Activated CD8-positive, alpha-beta memory T cell treated with anti-CD3 and anti-CD28 coated beads for 1 hour (primary cell): ENCODE results near the gene MCM9.

Experiments used
- DNase-seq, 2 donors: peaks; one replicate each; pipeline ENCODE4 v3.0.0-alpha.2; 2020; ENCODE audit warnings: low read depth in 1 of 2; ENCODE audit errors: extremely low read depth in 1 of 2

MCM9 gene

GRCh38 chr6:118933855-118934460, 1.0 kb downstream of the MCM9 start:
- DNase-seq, result no peak

DNA sequence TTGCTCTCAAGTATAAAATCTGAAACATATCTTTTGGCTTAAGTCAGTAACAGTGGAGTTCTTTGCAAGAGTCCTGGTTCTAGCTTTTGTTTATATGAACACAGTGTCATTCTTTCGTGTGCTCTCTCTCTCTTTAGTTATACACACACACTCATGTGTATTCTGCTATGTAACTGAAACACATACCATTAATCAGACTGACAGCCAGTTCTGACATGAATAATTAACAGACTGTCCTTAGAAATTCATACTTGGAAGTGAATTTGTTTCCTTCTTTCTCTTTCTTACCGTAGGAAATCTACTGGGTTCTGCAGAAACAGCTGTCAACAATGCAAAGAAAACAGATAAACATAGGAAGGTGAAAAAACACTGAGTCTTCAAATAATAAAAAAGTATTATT, 2.5 kb downstream of the MCM9 start:
- DNase-seq, result no peak

DNA sequence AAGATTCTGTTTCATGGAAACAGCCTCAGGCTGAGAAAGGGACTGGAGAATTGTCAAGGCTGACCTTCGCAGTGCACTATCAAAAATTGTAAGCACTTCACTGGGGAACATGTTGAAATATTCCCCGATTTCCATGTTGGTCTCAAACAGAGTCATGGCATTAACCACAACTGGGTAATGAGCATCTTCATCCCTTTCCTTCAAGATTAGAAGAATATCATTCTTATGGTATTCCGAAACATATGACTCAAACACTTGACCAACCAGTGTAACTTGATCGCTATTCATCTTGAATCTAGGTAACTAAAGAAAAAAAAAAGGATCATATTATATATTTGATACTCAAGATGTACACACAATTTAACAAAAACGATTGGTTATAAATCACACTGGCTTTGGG, 3.5 kb downstream of the MCM9 start:
- no peak for DNase-seq

DNA sequence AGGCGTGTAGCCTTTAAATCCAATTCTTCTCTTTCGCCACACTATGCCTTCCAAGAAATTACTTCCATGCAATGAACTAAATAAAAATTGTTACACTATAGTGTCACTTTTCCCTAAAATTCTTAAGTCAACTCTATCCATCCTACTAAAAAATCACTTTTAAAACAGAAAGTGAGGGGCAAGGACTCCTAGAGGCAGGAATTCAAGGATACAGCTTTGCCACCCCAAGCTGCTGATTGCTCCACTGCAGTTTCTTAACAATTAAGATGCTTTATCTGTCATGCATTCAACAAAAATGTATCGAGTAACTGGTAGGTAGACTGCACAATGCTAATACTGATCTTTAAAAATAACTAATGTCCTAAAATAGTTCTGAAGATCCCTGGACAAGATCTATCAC, 4.3 kb downstream of the MCM9 start:
- no peak for DNase-seq

GRCh38 chr6:118923035-118923434, 11.9 kb downstream of the MCM9 start:
- no peak for DNase-seq

GRCh38 chr6:118921084-118921483, 13.9 kb downstream of the MCM9 start:
- DNase-seq, result no peak

DNA sequence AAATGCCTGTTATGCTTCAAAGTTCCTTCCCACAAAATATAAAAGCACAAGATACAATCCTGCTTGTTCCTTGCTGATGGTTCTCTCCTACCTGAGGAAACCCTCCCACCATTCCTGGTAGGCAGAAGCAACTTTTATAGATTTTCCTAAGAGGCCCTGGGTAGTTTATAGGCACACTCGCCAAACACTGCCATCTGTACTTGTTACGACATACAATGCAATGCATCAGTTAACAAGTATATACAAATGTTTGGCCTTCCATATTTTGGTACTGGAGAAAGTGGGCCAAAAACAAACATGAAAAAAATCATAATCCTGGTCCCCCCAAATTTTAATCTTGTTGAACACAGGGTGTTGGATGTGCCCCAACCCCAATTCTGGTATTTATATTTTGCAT, 16.6 kb downstream of the MCM9 start:
- DNase-seq, result no peak

GRCh38 chr6:118917546-118918328, 17.2 kb downstream of the MCM9 start:
- no peak for DNase-seq

- no peak for DNase-seq
Measured at GRCh38 chr6:118914598-118914997, 20.4 kb downstream of the MCM9 start.

DNA sequence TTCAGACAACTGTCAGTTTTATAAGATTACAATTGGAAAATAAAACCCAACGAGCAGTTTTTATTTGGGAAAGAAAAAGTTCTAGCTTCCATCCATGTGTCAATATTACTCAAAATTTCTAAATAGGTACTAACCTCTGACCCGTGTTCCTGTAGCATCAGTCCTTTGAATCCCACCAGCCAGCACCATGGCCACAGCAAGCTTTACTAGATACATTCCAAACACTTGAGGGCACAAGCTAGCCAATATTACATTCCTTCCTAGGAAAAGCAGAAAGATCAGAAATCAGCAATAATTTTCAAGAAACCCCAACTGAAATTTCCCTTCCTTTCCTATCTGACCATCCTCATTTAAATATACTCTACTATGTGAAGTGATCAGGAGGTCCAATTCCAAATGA, 21.8 kb downstream of the MCM9 start:
- no peak for DNase-seq

- no peak for DNase-seq
Measured at GRCh38 chr6:118912646-118913045, 22.3 kb downstream of the MCM9 start.

DNA sequence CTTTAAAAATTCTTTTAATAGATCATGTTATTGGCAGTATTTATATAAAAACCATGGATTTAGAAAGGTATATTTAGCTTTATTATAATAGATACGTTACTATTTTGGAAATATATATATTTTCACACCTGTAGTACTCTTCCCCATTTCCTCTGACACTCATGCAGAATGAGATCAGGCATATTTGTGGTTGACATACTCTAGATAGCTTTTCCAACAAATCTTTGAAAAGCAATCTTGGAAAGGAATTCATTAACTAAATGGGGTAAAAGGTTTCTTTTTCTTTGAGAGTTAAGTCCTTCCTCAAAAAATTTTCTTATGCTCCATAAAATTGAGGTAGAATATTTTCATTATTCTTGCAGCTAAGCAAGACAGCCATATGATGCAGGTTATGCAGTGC, 26.5 kb downstream of the MCM9 start:
- DNase-seq, result no peak

- no peak for DNase-seq
Measured at GRCh38 chr6:118905851-118906250, 29.1 kb downstream of the MCM9 start.

GRCh38 chr6:118905084-118905483, 29.9 kb downstream of the MCM9 start:
- no peak for DNase-seq

GRCh38 chr6:118903691-118904090, 31.3 kb downstream of the MCM9 start:
- no peak for DNase-seq

DNA sequence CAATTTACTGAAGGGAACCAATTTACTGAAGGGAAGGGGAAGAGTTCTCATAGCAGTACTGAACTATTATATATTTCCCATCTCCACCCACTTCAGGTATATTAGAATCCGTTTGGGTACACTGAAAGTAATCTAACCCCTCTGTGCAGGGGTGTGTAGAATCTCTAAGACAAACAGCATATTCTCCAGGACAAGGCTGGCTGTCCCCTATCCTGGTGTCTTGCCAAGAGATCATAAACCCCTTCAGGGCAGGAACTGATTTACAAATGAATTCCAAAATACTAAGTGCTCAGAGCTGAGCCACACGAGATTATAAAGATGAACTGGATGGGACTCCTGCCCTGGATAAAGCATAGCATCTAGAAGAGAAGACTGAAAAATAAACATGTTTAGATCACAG, 31.8 kb downstream of the MCM9 start:
- DNase-seq, result no peak

GRCh38 chr6:118902726-118903125, 32.2 kb downstream of the MCM9 start:
- DNase-seq, result no peak

DNA sequence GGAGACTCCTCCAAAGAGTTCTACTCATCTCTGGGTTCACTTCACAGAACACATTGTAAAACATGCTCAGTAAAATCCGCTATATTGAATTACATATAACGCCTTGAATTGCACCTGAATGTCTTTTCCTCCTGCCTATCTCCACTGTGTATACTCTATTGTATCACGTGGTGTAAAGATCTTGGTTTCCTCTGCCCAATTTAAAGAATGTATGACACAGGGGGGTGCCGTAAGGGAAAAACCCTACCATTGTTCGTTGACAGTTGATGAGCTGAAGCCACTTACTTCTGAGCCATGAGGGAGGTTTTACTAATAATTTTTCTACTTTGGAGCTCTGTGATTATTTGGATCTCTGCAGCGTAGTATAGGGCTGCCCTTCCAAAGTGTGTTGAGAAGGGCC, 35.0 kb downstream of the MCM9 start:
- DNase-seq, result no peak

DNA sequence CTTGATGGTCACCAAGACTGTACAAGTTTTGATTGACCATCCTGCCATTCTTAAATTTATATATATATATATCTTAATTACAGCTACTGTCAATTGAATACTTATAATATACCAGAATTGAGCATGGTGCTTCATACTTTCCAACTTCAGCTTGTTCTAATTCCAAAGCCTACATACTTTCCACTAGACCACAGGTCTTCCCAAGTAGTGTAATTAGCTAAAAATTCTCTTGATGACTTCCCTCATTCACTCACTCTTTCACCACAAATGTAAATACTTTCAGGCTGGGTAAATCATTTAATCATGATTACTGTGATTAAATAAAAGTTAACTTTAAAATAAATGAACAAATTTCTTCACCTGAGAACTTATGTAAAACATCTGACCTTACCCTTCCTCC, 37.6 kb downstream of the MCM9 start:
- no peak for DNase-seq

DNA sequence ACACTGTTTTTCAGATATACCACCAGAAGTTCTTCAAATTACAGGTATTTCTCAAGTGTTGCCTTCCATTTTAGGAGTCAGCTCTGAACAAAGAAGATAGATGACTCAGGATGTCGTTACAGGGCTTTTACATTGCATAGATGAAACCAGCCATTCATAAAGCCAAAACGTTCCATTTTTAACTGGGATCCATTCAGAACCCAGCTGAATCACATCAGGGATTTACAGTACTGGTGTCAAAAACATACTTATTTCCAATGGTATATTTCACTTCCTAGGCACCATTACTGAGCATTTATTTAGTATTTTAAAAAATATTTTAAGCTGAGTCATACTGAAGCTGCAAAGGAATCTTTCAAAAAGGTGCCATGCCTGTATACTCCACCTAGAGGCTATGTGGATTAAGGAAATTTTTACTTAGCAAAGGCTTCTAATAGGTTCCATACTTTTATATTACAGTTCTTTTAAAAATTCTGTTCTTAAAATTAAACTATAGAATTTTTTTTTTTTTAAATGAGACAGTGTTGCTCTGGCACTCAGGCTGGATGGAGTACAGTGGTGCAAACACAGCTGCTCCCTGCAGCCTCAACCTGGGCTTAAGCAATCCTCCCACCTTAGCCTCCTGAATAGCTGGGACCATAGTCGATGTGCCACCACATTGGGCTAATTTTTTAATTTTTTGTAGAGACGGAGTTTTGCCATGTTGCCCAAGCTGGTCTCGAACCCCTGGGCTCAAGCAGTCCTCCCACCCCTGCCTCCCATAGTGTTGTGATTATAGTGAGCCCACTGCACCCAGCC, 38.4 kb downstream of the MCM9 start:
- no peak for DNase-seq

GRCh38 chr6:118895859-118896258, 39.1 kb downstream of the MCM9 start:
- no peak for DNase-seq

GRCh38 chr6:118895261-118895560, 39.7 kb downstream of the MCM9 start:
- DNase-seq, result no peak
